Skin epidermis (tissue), 12 donors: Measurements from ENCODE around the gene RHEB.

Source experiments
- H3K27ac ChIP-seq, 21 experiments: fragments of 200-600 bp; sonication (generic) in 11 of 21; one replicate each; pipeline ENCODE4 v1.5.0; 2020; ENCODE audit warnings: mild to moderate bottlenecking in 3 of 21, inconsistent platforms in 2 of 21, moderate library complexity in 2 of 21
- H3K4me3 ChIP-seq, 7 experiments: fragments of 200-600 bp; sonication (generic) in 2 of 7; one replicate each; pipeline ENCODE4 v1.5.0; 2020; ENCODE audit warnings: inconsistent platforms in 2 of 7, mild to moderate bottlenecking in 2 of 7, moderate library complexity in 1 of 7

The RHEB gene

GRCh38 chr7:151454932-151455530 is 64.7 kb downstream of the RHEB start:
- H3K4me3 ChIP-seq: no peak overlapping the region
- H3K27ac ChIP-seq: no peak overlapping the region

GRCh38 chr7:151454305-151454704 is 65.4 kb downstream of the RHEB start:
- Histone ChIP-seq H3K27ac (no peak overlapping the region), H3K4me3 (no peak overlapping the region)

- Histone ChIP-seq H3K4me3 (no peak overlapping the region), H3K27ac (no peak overlapping the region)
Observed at GRCh38 chr7:151453326-151453791, 66.3 kb downstream of the RHEB start.

- Histone ChIP-seq H3K27ac (no peak overlapping the region), H3K4me3 (no peak overlapping the region)
Observed at GRCh38 chr7:151452680-151453325, 66.9 kb downstream of the RHEB start.

GRCh38 chr7:151451626-151452571 is 67.8 kb downstream of the RHEB start:
- no peak overlapping the region for H3K27ac ChIP-seq
- no peak overlapping the region for H3K4me3 ChIP-seq

- Histone ChIP-seq H3K27ac (no peak overlapping the region), H3K4me3 (no peak overlapping the region)
Observed at GRCh38 chr7:151451156-151451555, 68.5 kb downstream of the RHEB start.

- H3K27ac ChIP-seq: no peak overlapping the region
- H3K4me3 ChIP-seq: no peak overlapping the region
Observed at GRCh38 chr7:151449990-151450389, 69.7 kb downstream of the RHEB start.

- H3K27ac ChIP-seq: peak overlapping the region in 15 of 21 experiments; percentile 2 to 77 (median 50)
Observed at GRCh38 chr7:151448261-151449252, 71.1 kb downstream of the RHEB start.

GRCh38 chr7:151447901-151448260 is 71.8 kb downstream of the RHEB start:
- Histone ChIP-seq H3K27ac (peak overlapping the region in 7 of 21 experiments; percentile 25 to 70 (median 47)), H3K4me3 (peak overlapping the region; percentile 45 to 56 (median 49))

More at GRCh38 chr7:151448261-151449252, 71.1 kb downstream of the RHEB start:
- peak overlapping the region; percentile 45 to 56 (median 49) for H3K4me3 ChIP-seq

- no peak overlapping the region for H3K27ac ChIP-seq
- H3K4me3 ChIP-seq: no peak overlapping the region
Observed at GRCh38 chr7:151447312-151447711, 72.4 kb downstream of the RHEB start.

GRCh38 chr7:151446412-151446811 is 73.3 kb downstream of the RHEB start:
- H3K4me3 ChIP-seq: no peak overlapping the region
- H3K27ac ChIP-seq: no peak overlapping the region

GRCh38 chr7:151444632-151445031 is 75.1 kb downstream of the RHEB start:
- Histone ChIP-seq H3K27ac (no peak overlapping the region), H3K4me3 (no peak overlapping the region)

- Histone ChIP-seq H3K4me3 (no peak overlapping the region), H3K27ac (no peak overlapping the region)
Observed at GRCh38 chr7:151442776-151443496, 76.8 kb downstream of the RHEB start.

- H3K27ac ChIP-seq: peak overlapping the region in 1 of 21 experiments; percentile 44
- H3K4me3 ChIP-seq: no peak overlapping the region
Observed at GRCh38 chr7:151440799-151441445, 78.8 kb downstream of the RHEB start.

- H3K27ac ChIP-seq: peak within 1 kb of the TSS in 3 of 21 experiments; percentile 18 to 74 (median 31)
- H3K4me3 ChIP-seq: peak within 1 kb of the TSS in 1 of 7 experiments; percentile 15
Observed at GRCh38 chr7:151439855-151440798, 79.6 kb downstream of the RHEB start, which contains the start of gene CRYGN. TSS of gene CRYGN (minus strand) at chr7:151440141. CDS start at chr7:151439917, 224 bp downstream.

GRCh38 chr7:151438864-151439601 is 80.7 kb downstream of the RHEB start:
- H3K27ac ChIP-seq: peak overlapping the region in 1 of 21 experiments; percentile 18
- H3K4me3 ChIP-seq: no peak overlapping the region
